ENCODE measurements around the gene GADD45G.

Gene GADD45G

DNA sequence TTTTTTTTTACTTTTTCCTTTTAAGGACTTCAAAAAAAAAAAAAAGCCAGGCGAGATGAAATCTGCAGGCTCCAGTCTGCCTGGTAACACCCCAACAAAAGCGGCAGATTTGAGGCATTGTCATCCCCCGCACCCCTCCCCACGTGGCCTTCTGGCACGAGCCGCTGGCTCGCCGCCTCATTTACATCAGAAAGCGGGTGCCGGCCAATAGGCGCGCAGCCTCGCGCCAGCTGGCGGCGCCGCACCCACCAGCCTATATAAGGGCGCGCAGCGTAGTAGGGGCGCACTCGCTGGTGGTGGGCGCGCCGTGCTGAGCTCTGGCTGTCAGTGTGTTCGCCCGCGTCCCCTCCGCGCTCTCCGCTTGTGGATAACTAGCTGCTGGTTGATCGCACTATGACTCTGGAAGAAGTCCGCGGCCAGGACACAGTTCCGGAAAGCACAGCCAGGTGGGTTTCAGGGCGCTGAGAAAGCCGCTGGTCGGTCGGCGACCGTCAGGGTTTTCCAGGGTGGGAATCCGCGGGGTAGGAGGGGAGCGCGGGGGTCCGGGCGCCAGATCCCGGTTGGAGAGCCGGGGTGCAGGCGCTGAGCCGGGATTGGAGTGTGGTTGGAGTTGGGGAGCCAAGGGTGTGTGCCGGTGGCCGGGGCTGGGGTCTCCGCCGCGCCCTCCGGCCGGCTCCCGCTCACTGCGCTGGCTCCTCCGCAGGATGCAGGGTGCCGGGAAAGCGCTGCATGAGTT is at the start of gene GADD45G:
Gene GADD45G (plus strand): TSS at position 284 of the 736 bp plus-strand sequence. CDS start 110 bp downstream, at position 394.
- peak; percentile 62 to 84 for DNase-seq

DNA sequence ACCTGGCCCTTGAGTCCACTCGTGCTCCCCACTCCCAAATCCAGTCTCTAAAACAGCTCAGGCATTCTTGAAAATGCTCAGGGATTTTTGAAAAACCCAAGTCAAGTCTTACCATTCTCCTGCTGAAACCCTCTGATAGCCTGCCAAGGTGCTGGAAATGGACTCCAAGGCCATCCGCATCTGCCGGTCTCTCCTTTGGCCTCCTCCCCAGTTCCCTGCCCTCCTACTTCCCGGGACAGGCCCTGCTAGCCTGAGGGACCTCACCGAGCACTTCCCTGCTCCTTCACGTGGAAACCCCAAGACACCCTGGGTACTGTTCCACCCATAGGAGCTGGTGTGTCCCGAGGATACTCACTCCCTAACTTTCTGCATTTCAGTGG is 49.8 kb upstream of the GADD45G start:
- DNase-seq: no peak

DNA sequence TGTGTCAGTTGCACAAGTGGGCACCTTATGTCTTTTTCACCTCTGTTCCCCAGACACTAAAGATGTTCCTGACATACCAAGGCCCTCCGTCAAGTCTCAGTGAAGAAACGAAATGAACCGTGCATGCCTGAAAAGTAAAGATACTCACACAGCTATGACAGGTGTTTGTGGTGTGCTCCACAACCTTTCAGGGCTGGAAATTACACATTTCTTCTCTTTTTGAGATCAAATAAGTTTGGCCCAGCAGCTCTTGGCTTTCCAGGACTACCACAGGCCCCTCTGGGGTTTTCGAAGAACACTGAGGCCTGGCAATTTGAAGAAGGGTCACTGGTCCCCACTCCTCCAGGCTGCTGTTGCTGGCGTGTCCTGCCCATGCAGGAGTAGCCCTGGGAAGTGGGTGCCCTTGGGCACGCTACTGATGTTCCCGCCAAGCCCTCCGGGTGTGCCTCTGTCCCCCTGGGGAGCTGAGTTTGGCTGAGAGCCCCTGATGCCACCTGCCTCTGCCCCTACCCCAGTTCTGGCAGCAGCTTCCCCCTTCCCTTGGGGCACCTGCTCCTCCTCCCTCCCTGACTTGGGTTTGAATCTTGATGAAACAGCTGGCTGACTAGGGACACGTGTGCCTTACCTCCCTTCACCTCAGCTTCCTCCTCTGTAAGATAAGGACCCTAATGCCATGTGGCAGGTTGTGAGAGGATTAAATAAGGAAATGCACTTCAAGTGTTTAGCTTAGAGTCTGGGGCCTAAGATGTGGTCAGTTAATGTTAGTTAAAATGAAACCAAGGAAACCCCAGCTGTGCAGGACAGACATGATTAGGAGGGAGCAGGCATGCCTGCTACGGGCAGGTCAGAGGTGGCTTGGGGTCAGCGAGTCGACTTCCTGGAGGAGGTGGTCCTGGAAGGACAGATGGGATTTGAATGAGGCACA is 49.1 kb upstream of the GADD45G start:
- no peak for DNase-seq

GRCh38 chr9:89558196-89558899 is 46.5 kb upstream of the GADD45G start:
- DNase-seq: no peak

- DNase-seq: no peak
Observed at GRCh38 chr9:89558948-89559347, 45.9 kb upstream of the GADD45G start.

DNA sequence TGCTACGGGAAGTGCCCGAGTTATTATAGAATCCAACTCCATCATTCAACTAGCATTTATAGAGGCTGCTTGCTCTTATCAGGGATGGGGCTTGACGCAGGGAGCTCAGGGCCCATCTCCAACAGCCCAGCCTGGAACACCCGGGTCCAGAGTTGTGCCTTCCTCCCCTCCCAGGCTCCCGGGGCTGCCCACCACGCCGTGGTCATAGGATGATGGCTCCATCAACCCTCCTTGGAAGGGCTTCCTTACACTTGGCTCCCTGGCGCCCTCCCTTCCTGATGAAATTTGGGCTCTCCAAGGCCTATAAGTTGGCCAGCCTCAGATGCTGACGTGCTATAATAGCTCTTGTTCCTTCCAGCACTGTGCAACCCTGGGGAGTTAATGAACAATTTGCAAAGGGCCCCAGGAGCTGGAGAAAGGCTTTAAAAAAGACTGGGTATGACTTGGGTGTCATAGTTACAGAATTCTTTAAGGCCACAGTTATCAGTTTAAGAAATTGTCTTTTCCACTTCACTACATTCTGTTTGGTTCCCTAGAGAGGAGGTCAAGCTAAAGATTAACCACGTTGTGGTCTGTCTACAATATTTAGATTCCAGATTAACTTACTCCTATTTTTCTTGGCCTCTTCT is 42.5 kb upstream of the GADD45G start:
- DNase-seq: no peak

DNA sequence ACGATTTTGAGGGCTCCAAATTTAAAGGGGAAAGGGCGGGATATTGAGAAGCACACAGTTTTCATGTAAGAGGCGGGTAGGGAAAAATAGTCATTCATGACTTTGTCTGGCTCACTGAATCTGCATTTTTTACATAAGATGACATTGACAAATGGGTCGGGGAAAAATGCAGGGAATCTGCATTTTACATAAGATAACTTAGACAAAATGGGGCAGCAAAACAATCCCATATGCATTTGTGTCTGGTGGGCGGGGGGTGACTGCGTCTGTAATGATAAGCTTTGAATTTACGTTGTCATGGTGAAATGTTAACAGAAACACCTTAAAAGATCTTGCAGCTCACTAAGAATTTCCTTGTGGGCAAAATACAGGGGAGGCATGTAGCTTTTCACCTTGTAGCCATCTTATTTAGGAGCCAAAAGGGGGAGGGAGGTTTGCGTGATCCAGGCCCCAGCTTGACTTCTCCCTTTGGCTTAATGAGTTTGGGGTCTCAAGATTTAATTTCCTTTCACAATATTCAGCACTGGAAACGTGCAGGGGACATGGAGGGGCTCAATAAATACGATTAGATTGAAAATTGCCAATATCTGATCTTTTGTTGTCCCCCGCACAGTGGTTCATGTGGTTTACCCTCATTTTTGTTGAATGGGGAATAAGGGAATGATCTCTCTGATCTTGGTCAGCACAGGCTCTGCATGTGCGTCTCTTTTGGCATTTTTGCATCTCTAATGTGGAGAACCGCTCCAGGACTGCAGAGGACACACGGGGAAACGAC is 41.1 kb upstream of the GADD45G start:
- DNase-seq: no peak

- no peak for DNase-seq
Observed at GRCh38 chr9:89564346-89564878, 40.4 kb upstream of the GADD45G start.

DNA sequence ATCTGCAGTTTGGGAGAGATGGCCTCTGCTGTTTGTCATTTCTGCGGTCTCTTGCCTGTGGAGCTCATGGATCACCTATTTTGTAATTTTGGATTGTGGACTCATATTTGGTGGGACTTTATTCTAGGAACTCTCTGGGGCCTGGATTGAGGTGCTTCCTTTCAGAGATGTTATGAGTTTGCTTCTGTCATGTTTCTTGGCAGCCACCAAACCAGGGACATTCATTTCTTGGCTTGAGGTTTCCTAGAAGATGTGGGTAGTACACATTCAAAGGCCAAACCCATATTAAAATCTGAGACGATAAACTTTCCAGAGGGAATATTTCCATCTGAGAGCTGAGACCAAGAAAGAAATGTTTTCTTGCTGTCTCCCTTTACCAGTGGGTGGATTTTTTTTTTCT is 37.2 kb upstream of the GADD45G start:
- no peak for DNase-seq

DNA sequence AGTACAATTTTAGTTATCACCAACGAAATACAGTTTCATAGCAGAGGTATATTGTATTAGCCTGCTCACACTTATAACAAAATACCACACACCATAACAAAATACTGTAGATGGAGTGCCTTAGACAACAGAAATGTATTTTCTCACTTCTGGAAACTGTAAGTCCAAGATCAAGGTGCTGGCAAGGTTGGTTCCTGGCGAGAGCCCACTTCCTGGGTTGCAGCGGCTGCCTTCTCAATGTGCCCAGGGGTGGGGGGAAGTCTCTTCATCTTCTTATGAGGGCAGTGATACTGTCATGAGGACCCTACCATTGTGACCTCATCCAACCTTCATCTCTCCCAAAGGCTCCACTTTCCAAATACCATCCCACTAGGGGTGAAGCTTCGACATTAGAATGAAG is 30.5 kb upstream of the GADD45G start:
- no peak for DNase-seq

GRCh38 chr9:89576404-89576839 is 28.4 kb upstream of the GADD45G start:
- no peak for DNase-seq

GRCh38 chr9:89577363-89577762 is 27.4 kb upstream of the GADD45G start:
- DNase-seq: no peak

GRCh38 chr9:89579741-89580385 is 24.9 kb upstream of the GADD45G start:
- DNase-seq: no peak

- no peak for DNase-seq
Observed at GRCh38 chr9:89586311-89586710, 18.5 kb upstream of the GADD45G start.

- DNase-seq: no peak
Observed at GRCh38 chr9:89588271-89588879, 16.4 kb upstream of the GADD45G start.

- DNase-seq: no peak
Observed at GRCh38 chr9:89590415-89590814, 14.4 kb upstream of the GADD45G start.

- no peak for DNase-seq
Observed at GRCh38 chr9:89591274-89592212, 13.3 kb upstream of the GADD45G start.

DNA sequence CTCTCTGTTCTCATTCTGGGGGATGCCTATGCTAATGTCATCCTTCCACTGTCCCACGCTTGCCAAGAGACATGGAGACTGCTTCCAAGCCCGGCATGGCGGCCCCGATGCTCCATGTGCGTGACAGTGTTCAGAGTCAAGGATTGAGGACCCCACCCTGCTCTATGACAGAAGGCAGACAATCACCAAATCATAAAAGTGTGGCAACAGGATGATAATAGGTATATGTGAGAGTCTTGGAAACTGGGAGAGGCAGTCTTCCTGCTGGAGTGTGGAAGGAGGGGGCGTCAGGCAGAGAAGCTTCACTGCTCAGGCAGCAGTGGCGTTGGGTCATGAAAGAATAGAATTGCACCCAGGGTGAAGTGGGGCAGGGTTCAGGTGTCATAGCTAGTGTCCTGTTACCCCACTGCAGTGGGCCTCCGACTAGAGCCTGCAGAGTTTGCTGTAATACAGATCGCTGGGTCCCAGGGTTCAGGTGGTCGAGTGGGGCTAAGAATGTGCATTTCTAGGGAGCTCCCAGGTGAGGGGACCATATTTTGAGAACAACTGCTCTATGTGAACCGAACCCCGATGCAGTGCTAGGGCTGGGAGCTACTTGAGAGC is 12.5 kb upstream of the GADD45G start:
- DNase-seq: no peak
